ENCODE results near the gene PIEZO2.

GRCh38 chr18:10856132-10856531, 293.2 kb downstream of the PIEZO2 start:
- TF ChIP-seq YY1 (IDR thresholded peaks at IDR 0.05; ENCODE audit: insufficient read depth, insufficient read length) (no peak), SUZ12 (IDR thresholded peaks at IDR 0.05; ENCODE audit: extremely low read depth, insufficient read depth, insufficient read length) (no peak), ZNF274 (IDR thresholded peaks at IDR 0.05; ENCODE audit: low read depth, low read length) (no peak)

All from NT2/D1 (cell line).